ENCODE measurements around the gene MIA3. TPM values are rescaled to one million over a fixed set of nuclear protein-coding genes. Genes with fewer than 3 reads are reported as not detected.
"Not testable (repeated sequence)": the region's sequence is repeated elsewhere in the genome, so short reads cannot be mapped to it uniquely, and the experiment has no call there.

The MIA3 gene
- total RNA-seq, 1 donor from 2014 or later: 32.7 TPM

DNA sequence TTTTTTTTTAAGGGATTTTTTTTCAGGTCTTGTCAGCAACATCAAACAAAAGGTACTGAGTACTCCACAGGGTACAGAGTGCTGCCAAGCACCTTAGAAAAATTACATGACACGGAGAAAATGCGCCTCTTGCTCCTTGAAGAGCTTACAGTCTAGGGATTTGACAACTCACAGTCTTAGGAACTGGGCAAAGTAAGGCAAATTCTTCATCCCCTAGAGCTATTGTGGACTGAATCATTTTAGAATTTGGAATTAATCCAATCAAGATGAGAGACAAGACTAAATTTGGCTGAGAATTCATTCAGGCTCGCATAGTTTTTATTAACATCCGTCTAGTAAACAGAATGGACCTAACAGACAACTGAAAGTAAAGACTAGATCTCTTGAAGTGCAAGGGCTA lies 50.3 kb downstream of the MIA3 start:
- not testable (repeated sequence) for DNase-seq (ENCODE audit: low read depth in 2 of 2)

GRCh38 chr1:222669107-222669506 lies 51.2 kb downstream of the MIA3 start:
- not testable (repeated sequence) for DNase-seq (ENCODE audit: low read depth in 2 of 2)

DNA sequence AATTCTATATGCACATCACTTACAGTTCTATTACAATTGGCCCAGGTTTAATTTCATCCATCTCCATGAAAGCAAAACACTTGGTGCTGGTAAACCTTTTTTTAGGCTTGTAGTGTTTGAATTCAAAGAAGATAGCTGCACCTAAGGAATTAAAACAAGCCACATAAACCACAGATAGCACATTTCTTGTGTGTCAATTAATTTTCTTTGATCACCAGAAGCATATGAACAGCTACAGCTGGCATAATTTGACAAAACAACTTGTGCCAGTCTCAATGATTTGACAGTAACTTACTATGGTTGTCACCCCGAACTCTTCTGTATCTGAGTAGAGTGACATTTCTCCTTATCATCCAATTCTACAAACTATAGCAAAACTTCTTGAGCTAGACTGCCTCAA lies 52.2 kb downstream of the MIA3 start:
- DNase-seq (ENCODE audit: low read depth in 2 of 2): no peak

DNA sequence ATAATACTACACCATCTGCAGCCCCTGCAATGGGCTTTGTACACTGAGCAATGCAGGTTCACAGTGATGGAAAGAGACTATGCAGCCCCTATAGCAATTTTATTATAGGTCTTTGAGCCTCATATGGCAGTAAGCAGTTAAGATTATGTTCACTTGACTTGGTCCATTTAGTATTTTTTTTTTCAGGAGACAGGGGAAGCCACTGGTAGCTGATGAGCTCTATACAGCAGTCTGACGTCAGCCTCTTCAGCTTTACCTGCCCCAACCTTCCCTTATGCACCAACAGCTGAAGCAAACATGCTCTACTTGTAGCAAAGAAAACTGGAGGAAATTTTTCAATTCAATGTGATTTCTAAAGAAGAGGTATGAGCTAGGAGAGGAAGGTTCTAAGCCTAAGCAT lies 62.2 kb downstream of the MIA3 start:
- DNase-seq (ENCODE audit: low read depth in 2 of 2): no peak

- DNase-seq (ENCODE audit: low read depth in 2 of 2): no peak
Observed at GRCh38 chr1:222691016-222691415, 73.1 kb downstream of the MIA3 start.

- DNase-seq (ENCODE audit: low read depth in 2 of 2): no peak
Observed at GRCh38 chr1:222694927-222695326, 77.0 kb downstream of the MIA3 start.

GRCh38 chr1:222696741-222697140 lies 78.8 kb downstream of the MIA3 start:
- no peak for DNase-seq (ENCODE audit: low read depth in 2 of 2)

- peak in 1 of 2 donors; percentile 2 for DNase-seq (ENCODE audit: low read depth in 2 of 2)
Observed at GRCh38 chr1:222697203-222697602, 79.3 kb downstream of the MIA3 start.

- DNase-seq (ENCODE audit: low read depth in 2 of 2): peak in 1 of 2 donors; percentile 13
Observed at GRCh38 chr1:222697826-222698225, 79.9 kb downstream of the MIA3 start.

- DNase-seq (ENCODE audit: low read depth in 2 of 2): no peak
Observed at GRCh38 chr1:222702210-222702609, 84.3 kb downstream of the MIA3 start.

- DNase-seq (ENCODE audit: low read depth in 2 of 2): no peak
Observed at GRCh38 chr1:222704260-222704659, 86.4 kb downstream of the MIA3 start.

DNA sequence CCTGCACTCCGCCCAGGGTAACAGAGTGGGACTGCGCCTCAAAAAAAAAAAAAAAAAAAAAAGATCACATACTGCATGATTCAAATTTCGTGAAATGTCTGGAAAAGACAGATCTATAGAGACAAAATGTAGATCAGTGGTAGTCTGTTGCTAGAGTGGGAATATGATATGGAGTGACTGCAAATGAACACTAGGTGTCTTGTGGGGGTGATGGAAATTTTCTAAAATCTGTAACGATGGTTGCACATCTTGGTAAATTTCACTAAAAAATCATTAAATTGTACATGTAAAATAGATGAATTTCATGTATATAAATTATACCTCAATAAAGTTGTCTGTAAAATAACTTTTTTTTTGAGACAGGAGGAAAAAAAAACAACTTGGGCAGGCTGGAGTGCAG lies 88.9 kb downstream of the MIA3 start:
- no peak for DNase-seq (ENCODE audit: low read depth in 2 of 2)

DNA sequence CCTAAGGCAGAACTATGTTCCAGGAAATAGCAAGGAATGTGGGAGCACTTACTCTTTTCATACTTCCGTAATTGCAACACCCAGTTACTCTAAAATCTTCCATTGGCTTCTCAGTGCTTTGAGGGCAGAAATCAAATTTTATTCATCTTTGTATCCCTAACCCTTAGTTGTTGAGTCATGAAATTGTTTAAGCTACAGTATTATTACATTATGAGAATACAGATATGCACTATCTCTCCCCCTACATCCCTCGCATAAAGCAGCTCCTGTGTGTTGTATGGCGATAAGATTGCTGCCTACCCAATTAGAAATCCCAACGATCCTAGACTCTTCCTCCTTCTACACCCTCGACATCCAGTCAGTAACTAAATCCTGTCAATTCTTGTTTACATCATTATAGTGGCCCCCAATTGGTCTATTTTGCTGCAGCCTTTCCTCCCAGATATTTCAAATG lies 91.8 kb downstream of the MIA3 start:
- DNase-seq (ENCODE audit: low read depth in 2 of 2): no peak

DNA sequence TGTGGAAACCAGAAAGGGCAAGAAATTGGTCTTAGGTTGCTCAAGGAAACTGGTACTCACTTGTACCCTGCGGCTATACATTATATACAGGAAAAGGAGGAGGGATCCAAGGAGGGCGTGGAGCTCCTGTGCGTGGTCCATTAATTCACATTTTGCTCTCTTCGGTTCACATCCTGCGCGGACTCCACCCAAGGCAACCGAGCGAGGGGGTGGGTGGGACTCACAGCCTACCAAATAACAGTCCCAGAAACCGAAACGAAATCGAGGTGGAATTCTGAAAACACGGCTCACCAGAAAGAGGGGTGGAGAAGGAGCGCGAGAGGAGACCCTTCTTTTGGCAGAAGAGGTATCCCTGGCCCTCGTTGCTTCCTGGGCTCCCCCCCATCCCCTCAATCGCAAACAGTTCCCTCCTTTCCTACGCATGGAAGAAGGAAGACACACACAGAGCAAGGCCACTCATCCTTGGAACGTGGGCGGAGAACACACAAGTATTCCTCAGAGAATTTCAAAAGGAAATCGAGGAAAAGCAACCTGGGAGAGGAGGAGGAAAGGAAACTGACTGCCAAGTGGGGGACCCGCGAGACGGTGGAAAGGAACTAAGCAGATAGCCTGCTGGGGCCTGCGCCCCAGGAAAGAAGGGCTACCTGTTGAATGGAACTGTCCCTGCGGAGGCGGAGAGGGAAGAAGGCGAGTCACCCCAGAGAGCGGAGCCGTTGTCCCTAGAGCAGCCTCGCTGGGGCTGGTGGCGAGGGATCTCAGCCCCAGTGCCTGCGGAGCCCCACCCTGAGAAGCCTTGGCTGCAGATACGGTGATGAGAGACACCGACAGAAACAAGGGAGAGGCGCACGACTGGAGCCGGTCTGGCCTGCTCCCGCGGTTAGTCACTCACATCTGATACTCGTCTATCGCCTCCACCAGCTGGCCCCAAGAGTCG lies 93.7 kb downstream of the MIA3 start:
- DNase-seq (ENCODE audit: low read depth in 2 of 2): peak; percentile 67 to 70

DNA sequence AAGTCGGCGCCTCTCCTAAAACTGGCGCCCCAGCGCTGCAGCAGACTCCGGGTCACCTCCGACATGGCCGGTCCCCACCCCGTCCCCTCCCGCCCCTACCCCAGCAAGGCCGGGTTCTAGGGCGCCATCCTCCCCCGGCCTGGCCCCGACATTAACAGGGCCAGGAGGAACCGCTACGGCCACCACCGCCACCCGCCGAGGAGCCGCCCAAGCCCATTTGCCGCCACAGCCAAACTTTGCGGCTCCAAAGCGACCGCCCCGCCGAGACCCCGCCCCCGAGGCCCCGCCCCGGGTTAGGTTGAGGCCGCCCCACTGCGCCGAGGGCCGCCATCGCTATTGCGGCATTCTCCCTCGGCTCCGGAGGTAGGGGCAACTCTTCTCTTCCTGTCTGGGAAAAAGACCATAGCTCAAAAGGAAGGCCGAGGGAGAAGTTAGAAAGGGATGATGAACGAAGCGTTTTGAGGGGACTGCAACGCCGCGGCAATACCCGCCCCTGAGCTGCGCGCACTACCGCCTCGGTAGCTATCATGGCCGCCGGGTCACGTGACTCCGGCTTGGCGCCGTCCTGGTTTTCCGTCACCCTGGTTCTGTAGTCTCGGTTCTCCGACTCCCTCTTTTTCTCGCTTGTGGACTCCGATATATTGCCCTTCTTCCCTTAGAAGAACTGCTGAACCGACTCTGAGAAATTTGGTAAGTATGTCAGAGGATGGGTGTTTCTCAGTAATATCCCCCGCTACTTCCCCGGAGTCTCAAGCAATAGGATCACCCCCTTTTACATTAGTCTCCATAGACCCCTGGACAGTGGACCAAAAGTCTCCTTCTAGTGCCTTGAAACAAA lies 94.6 kb downstream of the MIA3 start, which contains the start of the genes AIDA and BROX:
AIDA (minus strand) TSS at position 239 of the 838 bp plus-strand sequence; CDS start at position 65, 174 bp downstream.
BROX (plus strand) TSS at position 312 of the 838 bp plus-strand sequence. CDS start 3,136 bp downstream, outside the sequence.
- peak; percentile 86 to 90 for DNase-seq (ENCODE audit: low read depth in 2 of 2)

- DNase-seq (ENCODE audit: low read depth in 2 of 2): peak; percentile 96 to 97
Observed at GRCh38 chr1:222713091-222713961, 95.4 kb downstream of the MIA3 start.

DNA sequence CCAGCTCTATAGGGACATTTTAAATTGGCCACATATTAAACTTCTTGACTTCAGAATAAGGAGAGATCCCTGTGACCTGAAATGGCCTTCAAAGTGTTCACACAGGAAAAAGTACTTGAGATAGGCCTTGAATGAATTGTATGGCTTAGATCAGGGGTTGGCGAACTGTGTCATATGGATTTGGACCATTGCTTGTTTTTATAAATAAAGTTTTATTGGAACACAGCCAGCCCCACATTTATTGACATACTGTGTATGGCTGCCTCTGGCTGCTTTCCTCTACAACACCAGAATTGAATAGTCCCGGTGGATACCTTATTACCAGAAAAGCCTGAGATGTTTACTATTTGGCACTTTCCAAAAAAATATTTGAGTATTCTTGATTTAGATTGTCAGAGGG lies 98.5 kb downstream of the MIA3 start:
- no peak for DNase-seq (ENCODE audit: low read depth in 2 of 2)
